ENCODE data around the gene TYRO3. TPM values are rescaled to one million over a fixed set of nuclear protein-coding genes. Genes with fewer than 3 reads are reported as not detected.
"Not testable (repeated sequence)": the region's sequence is repeated elsewhere in the genome, so short reads cannot be mapped to it uniquely, and the experiment has no call there.

TYRO3 gene
- total RNA-seq, 2 experiments from 2014 or later = 2.3 to 3.1 TPM

DNA sequence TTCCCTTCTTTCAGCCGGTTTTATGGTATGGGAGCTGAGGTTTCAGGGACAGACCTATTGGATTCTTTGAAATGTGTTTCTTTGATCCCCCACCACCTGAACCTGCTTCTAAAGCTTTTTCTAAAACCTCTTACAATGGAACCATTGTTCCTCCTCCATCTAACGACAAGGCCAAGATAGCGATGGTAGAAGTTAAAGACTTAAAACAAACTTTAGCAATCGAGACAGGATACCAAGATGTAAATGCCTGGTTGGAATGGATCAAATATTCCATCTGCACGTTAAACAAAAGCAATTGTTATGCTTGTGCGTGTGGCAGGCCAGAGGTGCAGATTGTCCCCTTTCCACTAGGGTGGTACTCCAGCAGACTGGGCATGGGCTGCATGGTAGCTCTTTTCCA is 32.2 kb downstream of the TYRO3 start:
- POLR2A ChIA-PET, ATAC-seq: not testable (repeated sequence)

DNA sequence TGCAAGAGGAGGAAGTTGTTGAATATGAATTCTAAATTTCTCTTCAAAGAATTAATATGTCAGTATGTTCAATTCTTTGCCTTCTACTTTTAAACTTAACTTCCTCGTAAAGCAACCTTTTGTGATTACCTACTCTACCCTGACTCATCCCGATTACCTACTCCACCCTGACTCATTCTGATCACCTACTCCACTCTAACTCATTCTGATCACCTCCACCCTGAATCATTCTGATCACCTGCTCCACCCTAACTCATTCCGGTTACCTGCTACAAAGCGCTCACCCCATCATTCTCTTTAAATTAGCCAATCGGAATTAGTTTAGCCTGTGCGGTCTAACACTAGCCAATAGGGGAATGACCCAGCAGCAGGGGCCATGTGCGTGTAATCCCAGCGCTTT is 33.7 kb downstream of the TYRO3 start:
- DNase-seq; H3K4me3 Mint-ChIP-seq; ATAC-seq; H3K27ac Mint-ChIP-seq; H3K27me3 Mint-ChIP-seq; H3K36me3 Mint-ChIP-seq (ENCODE audit: low read depth); CTCF ChIA-PET; H3K9me3 Mint-ChIP-seq (ENCODE audit: low read depth); H3K4me1 Mint-ChIP-seq; intact Hi-C loops (cut with DNase I, micrococcal nuclease); POLR2A ChIA-PET: not testable (repeated sequence)

More for the DNA sequence above, 32.2 kb downstream of the TYRO3 start:
- H3K9me3 Mint-ChIP-seq (ENCODE audit: low read depth); H3K27me3 Mint-ChIP-seq; H3K4me1 Mint-ChIP-seq; H3K4me3 Mint-ChIP-seq; H3K27ac Mint-ChIP-seq; H3K36me3 Mint-ChIP-seq (ENCODE audit: low read depth); intact Hi-C loops (cut with DNase I, micrococcal nuclease); DNase-seq: not testable (repeated sequence)
- CTCF ChIA-PET = interaction anchor here (0.5 to 1.2 kb wide), 3 partner anchors 12 to 1278 kb away, joined by 3 to 4 read pairs (median 3); no protein-coding TSS in a partner anchor

DNA sequence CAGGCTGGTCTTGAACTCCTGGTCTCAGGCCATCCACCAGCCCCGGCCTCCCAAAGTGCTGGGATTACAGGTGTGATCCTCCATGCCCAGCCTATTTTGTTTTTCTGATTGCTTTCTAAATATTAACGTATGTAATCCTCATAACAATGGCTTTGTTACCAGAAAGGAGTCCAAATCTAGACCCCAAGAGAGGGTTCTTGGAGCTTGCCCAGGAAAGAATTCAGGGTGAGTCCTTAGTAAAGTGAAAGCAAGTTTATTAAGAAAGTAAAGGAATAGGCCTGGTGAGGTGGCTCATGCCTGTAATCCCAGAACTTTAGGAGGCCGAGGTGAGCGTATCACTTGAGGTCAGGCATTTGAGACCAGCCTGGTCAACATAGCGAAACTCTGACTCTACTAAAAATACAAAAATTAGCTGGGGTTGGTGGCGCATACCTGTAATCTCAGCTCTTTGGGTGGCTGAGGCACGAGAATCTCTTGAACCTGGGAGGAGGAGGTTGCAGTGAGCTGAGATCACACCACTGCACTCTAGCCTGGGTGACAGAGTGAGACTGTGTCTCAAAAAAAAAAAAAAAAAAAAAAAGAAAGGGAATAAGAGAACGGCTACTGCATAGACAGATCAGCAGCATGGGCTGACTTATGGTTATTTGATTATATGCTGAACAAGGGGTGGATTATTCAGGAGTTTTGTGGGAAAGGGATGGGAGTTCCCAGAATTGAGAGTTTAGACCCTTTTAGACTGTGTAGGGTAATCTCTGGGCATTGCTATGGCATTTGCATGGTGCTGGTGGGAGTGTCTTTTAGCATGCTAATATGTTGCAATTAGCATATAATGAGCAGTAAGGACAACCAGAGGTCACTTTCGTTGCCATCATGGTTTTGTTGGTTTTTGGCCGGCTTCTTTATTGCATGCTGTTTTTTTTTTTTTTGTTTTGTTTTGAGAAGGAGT is 36.1 kb downstream of the TYRO3 start:
- intact Hi-C loops (cut with DNase I, micrococcal nuclease) = no loop called here
- ATAC-seq = no peak
- CTCF ChIA-PET = interaction anchor here (0.6 to 1.3 kb wide), 7 partner anchors 8 to 216 kb away, joined by 3 to 6 read pairs (median 4); no protein-coding TSS in a partner anchor
- Mint-ChIP-seq H3K9me3 (ENCODE audit: low read depth) (no peaks in the 10 kb centered on the region), H3K27ac (no peak overlapping the region), H3K27me3 (no peaks in the 10 kb centered on the region), H3K4me1 (no peaks in the 10 kb centered on the region), H3K4me3 (no peak overlapping the region), H3K36me3 (ENCODE audit: low read depth) (no peaks in the 10 kb centered on the region)
- POLR2A ChIA-PET = no interaction called here
- DNase-seq = no peak

DNA sequence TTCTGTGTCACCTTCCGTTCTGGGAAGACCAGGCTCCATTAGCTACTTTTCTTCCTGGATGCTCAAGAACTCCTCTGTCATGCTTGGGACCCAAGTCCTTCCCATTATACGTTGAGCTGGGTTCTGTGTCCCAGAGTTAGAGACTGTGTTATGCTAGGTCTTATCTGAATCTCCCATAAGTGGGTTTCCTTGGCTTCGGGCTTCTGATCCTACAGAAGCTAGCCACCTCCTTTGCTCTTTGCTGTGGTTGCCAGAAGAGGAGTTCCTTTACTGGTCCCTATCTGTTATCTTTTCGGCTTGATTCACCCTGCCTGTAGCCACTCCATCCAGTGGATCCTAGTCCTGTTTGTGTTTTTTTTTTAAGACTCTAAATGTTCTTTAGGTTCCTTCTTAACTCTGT is 38.0 kb downstream of the TYRO3 start:
- Mint-ChIP-seq H3K4me1 (no peaks in the 10 kb centered on the region), H3K9me3 (ENCODE audit: low read depth) (no peaks in the 10 kb centered on the region), H3K27ac (no peak overlapping the region), H3K36me3 (ENCODE audit: low read depth) (no peaks in the 10 kb centered on the region), H3K27me3 (no peaks in the 10 kb centered on the region), H3K4me3 (no peak overlapping the region)
- ATAC-seq (no peak), DNase-seq (no peak)
- intact Hi-C loops (cut with DNase I, micrococcal nuclease) = no loop called here
- ChIA-PET POLR2A (no interaction called here), CTCF (interaction anchor here (0.7 to 1.1 kb wide), 3 partner anchors 9 to 1641 kb away, joined by 3 to 7 read pairs (median 4); no protein-coding TSS in a partner anchor)

- no peaks in the 10 kb centered on the region for H3K36me3 Mint-ChIP-seq (ENCODE audit: low read depth)
- no peaks in the 10 kb centered on the region for H3K4me1 Mint-ChIP-seq
- DNase-seq (no peak), ATAC-seq (no peak)
- ChIA-PET CTCF (interaction anchor here (1.1 kb wide), 1 partner anchor 176 kb away, joined by 4 read pairs; no protein-coding TSS in a partner anchor), POLR2A (no interaction called here)
- H3K4me3 Mint-ChIP-seq = no peak overlapping the region
- H3K27me3 Mint-ChIP-seq = peaks cover 1% of the 10 kb centered on the region
- no peak overlapping the region for H3K27ac Mint-ChIP-seq
- H3K9me3 Mint-ChIP-seq (ENCODE audit: low read depth) = no peaks in the 10 kb centered on the region
- intact Hi-C loops (cut with DNase I, micrococcal nuclease) = no loop called here
These were observed 38.8 kb downstream of the TYRO3 start for GRCh38 chr15:41597787-41598186.

DNA sequence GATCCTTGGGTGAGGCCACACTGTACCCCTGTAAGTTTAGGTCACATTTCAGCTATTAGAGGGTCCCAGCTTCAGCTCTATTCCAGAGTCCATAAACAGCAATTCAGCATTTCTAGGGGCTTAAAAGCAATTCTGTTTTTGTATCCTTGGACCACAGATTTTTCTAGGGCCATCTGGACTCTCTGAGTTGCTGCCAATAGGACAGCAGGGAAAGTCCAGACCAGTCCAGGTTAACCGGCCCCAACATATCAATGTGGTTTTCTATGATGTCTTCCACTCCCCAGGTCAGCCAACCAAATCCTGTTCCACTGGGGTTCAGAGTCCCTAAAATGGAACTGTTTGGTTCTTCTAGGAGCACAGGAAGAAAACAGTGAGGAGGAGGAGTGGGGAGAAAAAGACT is 40.0 kb downstream of the TYRO3 start:
- Mint-ChIP-seq H3K27me3 (peaks cover 9% of the 10 kb centered on the region), H3K4me3 (no peak overlapping the region), H3K36me3 (ENCODE audit: low read depth) (no peaks in the 10 kb centered on the region), H3K27ac (no peak overlapping the region), H3K4me1 (peaks cover 6% of the 10 kb centered on the region), H3K9me3 (ENCODE audit: low read depth) (no peaks in the 10 kb centered on the region)
- ATAC-seq (no peak), DNase-seq (no peak)
- intact Hi-C loops (cut with DNase I, micrococcal nuclease) = no loop called here
- CTCF ChIA-PET = no interaction called here
- POLR2A ChIA-PET = no interaction called here

DNA sequence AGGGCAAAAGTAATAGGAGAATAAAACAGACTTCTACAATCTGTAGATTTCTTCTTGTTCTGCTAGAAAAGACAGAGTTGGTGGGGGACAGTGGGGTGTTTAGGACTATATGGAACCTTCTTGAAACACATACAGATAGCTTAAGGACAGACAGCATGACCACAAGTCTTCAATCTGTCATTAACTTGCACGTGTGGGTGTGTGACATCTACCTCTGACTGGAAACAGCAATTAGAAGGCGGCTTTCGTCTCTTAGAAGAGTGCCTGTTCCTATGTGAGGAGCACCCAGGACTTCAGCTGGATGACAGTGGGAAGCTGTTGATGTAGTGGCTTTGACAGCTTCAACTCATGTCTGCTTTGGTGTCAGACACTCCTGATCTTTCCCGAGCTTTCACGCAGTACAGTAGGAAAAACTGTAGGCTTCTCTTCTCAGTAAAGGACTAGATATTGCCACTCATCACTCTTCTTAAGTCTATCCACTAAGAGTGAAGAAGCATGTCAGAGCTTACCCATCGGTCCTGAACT is 44.5 kb downstream of the TYRO3 start:
- peak overlapping the region; percentile 58 for H3K4me3 Mint-ChIP-seq
- peaks cover 11% of the 10 kb centered on the region for H3K4me1 Mint-ChIP-seq
- ChIA-PET CTCF (interaction anchor here (0.6 to 2.8 kb wide), 31 partner anchors 9 to 367 kb away, joined by 3 to 34 read pairs (median 4); partner anchors contain the start of gene MAPKBP1), POLR2A (interaction anchor here (1.2 kb wide), 1 partner anchor 57 kb away, joined by 3 read pairs; the partner anchor contains the start of gene MGA)
- H3K36me3 Mint-ChIP-seq (ENCODE audit: low read depth) = no peaks in the 10 kb centered on the region
- intact Hi-C loops (cut with DNase I, micrococcal nuclease) = no loop called here
- H3K27ac Mint-ChIP-seq = no peak overlapping the region
- ATAC-seq = peak; percentile 18
- H3K9me3 Mint-ChIP-seq (ENCODE audit: low read depth) = no peaks in the 10 kb centered on the region
- peaks cover 12% of the 10 kb centered on the region for H3K27me3 Mint-ChIP-seq
- DNase-seq = no peak

DNA sequence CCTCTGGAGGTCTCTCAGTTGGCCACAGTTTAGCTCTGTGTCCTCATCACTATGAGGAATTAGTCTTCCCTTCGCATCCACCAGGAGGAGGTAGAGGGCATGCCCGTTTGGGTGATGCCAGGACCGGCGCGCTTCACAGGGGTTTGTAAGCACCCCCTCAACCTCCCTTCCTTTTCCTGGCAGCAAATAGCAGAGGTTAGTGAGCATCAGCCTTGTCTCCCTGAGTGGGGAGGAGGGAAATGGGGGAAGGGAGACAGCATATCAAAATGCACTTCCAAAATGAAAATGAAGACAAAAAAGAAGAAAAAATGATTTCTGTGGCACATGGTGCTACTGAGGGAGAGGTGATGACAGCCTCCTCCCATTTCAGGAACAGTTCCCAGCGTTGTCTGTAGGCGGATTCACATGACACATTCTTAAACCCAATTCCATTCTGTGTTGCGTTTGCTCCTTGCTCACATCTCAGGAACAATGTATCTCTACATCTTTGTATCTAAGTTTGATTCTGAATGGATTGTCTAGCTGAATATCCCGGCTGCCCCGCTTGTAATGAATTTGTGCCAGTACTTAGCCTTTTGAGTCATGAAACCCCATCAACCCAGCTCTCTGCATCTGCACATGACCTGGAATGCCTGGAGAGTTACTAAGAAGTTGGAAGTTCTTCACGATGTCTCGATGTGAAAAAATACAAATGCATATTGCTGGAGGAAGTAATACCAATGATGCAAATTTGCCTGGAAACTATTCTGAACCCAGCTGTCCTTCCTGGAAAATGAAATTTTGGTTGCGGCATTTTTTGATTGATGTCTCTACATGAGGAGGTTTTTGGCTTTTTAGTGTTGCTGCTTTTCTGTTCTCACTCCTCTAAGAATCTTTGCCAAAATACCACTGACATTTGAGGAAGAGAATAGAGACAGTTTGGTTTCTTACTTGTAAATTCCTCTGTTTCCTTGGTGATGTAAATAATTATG is 45.2 kb downstream of the TYRO3 start:
- H3K4me3 Mint-ChIP-seq = peak overlapping the region; percentile 58

GRCh38 chr15:41605566-41605965 is 46.6 kb downstream of the TYRO3 start:
- no peaks in the 10 kb centered on the region for H3K36me3 Mint-ChIP-seq (ENCODE audit: low read depth)
- DNase-seq = no peak
- no peak overlapping the region for H3K27ac Mint-ChIP-seq
- H3K27me3 Mint-ChIP-seq = peaks cover 14% of the 10 kb centered on the region
- peaks cover 11% of the 10 kb centered on the region for H3K4me1 Mint-ChIP-seq
- H3K4me3 Mint-ChIP-seq = no peak overlapping the region
- intact Hi-C loops (cut with DNase I, micrococcal nuclease) = loop anchor here in 1 of 2 experiments (2.0 kb wide), 1 partner anchor 205 kb away; no protein-coding TSS in a partner anchor
- ChIA-PET CTCF (interaction anchor here (0.7 to 2.8 kb wide), 2 partner anchors 206 to 455 kb away, joined by 3 to 34 read pairs; no protein-coding TSS in a partner anchor), POLR2A (no interaction called here)
- H3K9me3 Mint-ChIP-seq (ENCODE audit: low read depth) = no peaks in the 10 kb centered on the region
- no peak for ATAC-seq

More for the DNA sequence above, 45.2 kb downstream of the TYRO3 start:
- H3K4me1 Mint-ChIP-seq = peaks cover 11% of the 10 kb centered on the region
- POLR2A ChIA-PET = interaction anchor here (1.2 kb wide), 1 partner anchor 56 kb away, joined by 3 read pairs; the partner anchor contains the start of gene MGA
- ATAC-seq (peak; percentile 96), DNase-seq (peak; percentile 75)
- H3K27ac Mint-ChIP-seq = peak overlapping the region; percentile 40
- no peaks in the 10 kb centered on the region for H3K9me3 Mint-ChIP-seq (ENCODE audit: low read depth)
- H3K27me3 Mint-ChIP-seq = peaks cover 14% of the 10 kb centered on the region
- H3K36me3 Mint-ChIP-seq (ENCODE audit: low read depth) = no peaks in the 10 kb centered on the region
- CTCF ChIA-PET = interaction anchor here (0.5 to 2.8 kb wide), 30 partner anchors 9 to 1330 kb away, joined by 3 to 34 read pairs (median 4); partner anchors contain the start of gene MAPKBP1
- intact Hi-C loops (cut with DNase I, micrococcal nuclease) = loop anchor here (1.0 to 2.0 kb wide), 2 partner anchors 207 kb away; no protein-coding TSS in a partner anchor

- H3K9me3 Mint-ChIP-seq (ENCODE audit: low read depth) = no peaks in the 10 kb centered on the region
- DNase-seq = no peak
- H3K27me3 Mint-ChIP-seq = peaks cover 14% of the 10 kb centered on the region
- H3K36me3 Mint-ChIP-seq (ENCODE audit: low read depth) = no peaks in the 10 kb centered on the region
- peaks cover 11% of the 10 kb centered on the region for H3K4me1 Mint-ChIP-seq
- no peak overlapping the region for H3K27ac Mint-ChIP-seq
- no peak overlapping the region for H3K4me3 Mint-ChIP-seq
- CTCF ChIA-PET = interaction anchor here (0.7 to 1.9 kb wide), 4 partner anchors 11 to 83 kb away, joined by 3 to 5 read pairs (median 4); no protein-coding TSS in a partner anchor
- intact Hi-C loops (cut with DNase I, micrococcal nuclease) = no loop called here
- no peak for ATAC-seq
- POLR2A ChIA-PET = no interaction called here
These were observed 48.0 kb downstream of the TYRO3 start for GRCh38 chr15:41606997-41607396.
